CD8-positive, alpha-beta memory T cell (primary cell): ENCODE results near the gene RPS14. TPM values are rescaled to one million over a fixed set of nuclear protein-coding genes. Genes with fewer than 3 reads are reported as not detected.

Experiments
- CTCF ChIA-PET: fragments of 350-600 bp; sonication (Branson Sonifier 250); formaldehyde crosslinking; loops from one replicate; lab custom pipeline; 2021; ENCODE audit warnings: antibody characterized with exemption; lab: Charles Lee
- POLR2A ChIA-PET: fragments of 350-600 bp; sonication (Branson Sonifier 250); formaldehyde crosslinking; loops from one replicate; lab custom pipeline; 2021; ENCODE audit warnings: antibody characterized with exemption; lab: Charles Lee
- DNase-seq, 5 donors: peaks; one replicate each; pipeline versions ENCODE4 v3.0.0 to v3.0.0-alpha.2; 2020 to 2022; ENCODE audit warnings: mixed read lengths in 1 of 5
- H3K27ac ChIP-seq: one replicate; pipeline ENCODE4 v1.7.0; 2013; ENCODE audit warnings: low read depth, mild to moderate bottlenecking, low read length, moderate library complexity
- H3K27me3 ChIP-seq: 2 replicates; pipeline ENCODE4 v1.7.0; 2013; ENCODE audit warnings: low read length, mild to moderate bottlenecking; ENCODE audit not compliant: insufficient read depth, poor library complexity, severe bottlenecking
- H3K36me3 ChIP-seq: 2 replicates; pipeline ENCODE4 v1.7.0; 2013; ENCODE audit warnings: mild to moderate bottlenecking, low read length, moderate library complexity; ENCODE audit not compliant: insufficient read depth
- H3K4me1 ChIP-seq: 2 replicates; pipeline ENCODE4 v1.7.0; 2013; ENCODE audit warnings: mild to moderate bottlenecking, low read length, moderate library complexity; ENCODE audit not compliant: insufficient read depth
- H3K4me3 ChIP-seq: 2 replicates; pipeline ENCODE4 v1.7.0; 2013; ENCODE audit warnings: mild to moderate bottlenecking, low read length
- H3K9me3 ChIP-seq: 2 replicates; pipeline ENCODE4 v1.7.0; 2013; ENCODE audit warnings: mild to moderate bottlenecking, low read length
- H3K27ac Mint-ChIP-seq, 8 donors: one replicate each; pipeline ENCODE4 v1.8.0; 2020 to 2021; ENCODE audit warnings: mixed read lengths in 8 of 8, mild to moderate bottlenecking in 6 of 8, inconsistent platforms in 3 of 8, moderate library complexity in 3 of 8
- H3K27me3 Mint-ChIP-seq, 2 donors: one replicate each; pipeline ENCODE4 v1.8.0; 2020 to 2021; ENCODE audit warnings: mixed read lengths in 2 of 2, mild to moderate bottlenecking in 1 of 2, moderate library complexity in 1 of 2
- H3K36me3 Mint-ChIP-seq, 3 donors: one replicate each; pipeline ENCODE4 v1.8.0; 2020 to 2021; ENCODE audit warnings: mixed read lengths in 3 of 3, inconsistent platforms in 1 of 3, mild to moderate bottlenecking in 1 of 3
- H3K4me1 Mint-ChIP-seq, 3 donors: one replicate each; pipeline ENCODE4 v1.8.0; 2020 to 2021; ENCODE audit warnings: mixed read lengths in 3 of 3, inconsistent platforms in 1 of 3, mild to moderate bottlenecking in 1 of 3
- H3K4me3 Mint-ChIP-seq, 7 donors: one replicate each; pipeline ENCODE4 v1.8.0; 2020 to 2021; ENCODE audit warnings: mixed read lengths in 7 of 7, mild to moderate bottlenecking in 6 of 7, moderate library complexity in 4 of 7, inconsistent platforms in 2 of 7
- H3K9me3 Mint-ChIP-seq, 5 donors: one replicate each; pipeline ENCODE4 v1.8.0; 2020 to 2022; ENCODE audit warnings: mixed read lengths in 5 of 5, mild to moderate bottlenecking in 3 of 5, moderate library complexity in 2 of 5, inconsistent platforms in 1 of 5
- polyA plus RNA-seq: library from polyadenylated mRNA; unstranded; fragments of 300-500 nt; fragmentation: Illumina TruSeq; gene quantifications from one replicate; pipeline ENCODE4 v1.2.3, GENCODE V29; 2021
- total RNA-seq, 2 experiments: library from RNA; stranded (reverse); gene quantifications; one replicate each; pipeline ENCODE4 v1.2.3, GENCODE V29; 2021

RPS14 gene
- total and polyA plus RNA-seq, 3 experiments from 2014 or later, result 2,924 to 6,416 (median 3,007) TPM

- peaks cover 0 to 2% of the 10 kb centered on the region in 2 donors for H3K27me3 Mint-ChIP-seq
- H3K4me1 Mint-ChIP-seq, result peaks cover 15 to 17% (median 15%) of the 10 kb centered on the region in 3 donors
- peaks cover 37% of the 10 kb centered on the region for H3K36me3 ChIP-seq
- H3K27ac ChIP-seq, result no peak overlapping the region
- no peaks in the 10 kb centered on the region for H3K9me3 Mint-ChIP-seq
- peaks cover 7 to 58% (median 21%) of the 10 kb centered on the region in 3 donors for H3K36me3 Mint-ChIP-seq
- DNase-seq, result no peak
- no peak overlapping the region for H3K4me3 Mint-ChIP-seq
- POLR2A ChIA-PET, result no interaction called here
- H3K4me1 ChIP-seq, result peaks cover 8% of the 10 kb centered on the region
- no peaks in the 10 kb centered on the region for H3K9me3 ChIP-seq
- H3K4me3 ChIP-seq, result no peak overlapping the region
- peak overlapping the region in 3 of 8 donors; percentile 17 to 40 (median 30) for H3K27ac Mint-ChIP-seq
- CTCF ChIA-PET, result no interaction called here
- H3K27me3 ChIP-seq, result no peaks in the 10 kb centered on the region
These were observed 7.5 kb downstream of the RPS14 start for GRCh38 chr5:150441813-150442698.

GRCh38 chr5:150440948-150441812 lies 8.4 kb downstream of the RPS14 start:
- Histone ChIP-seq H3K27me3 (no peaks in the 10 kb centered on the region), H3K36me3 (peaks cover 28% of the 10 kb centered on the region), H3K27ac (no peak overlapping the region), H3K4me3 (no peak overlapping the region), H3K4me1 (peaks cover under 1% of the 10 kb centered on the region), H3K9me3 (no peaks in the 10 kb centered on the region)
- H3K27me3 Mint-ChIP-seq, result peaks cover 0 to 2% of the 10 kb centered on the region in 2 donors
- peaks cover 10 to 11% (median 10%) of the 10 kb centered on the region in 3 donors for H3K4me1 Mint-ChIP-seq
- peaks cover 2 to 49% (median 16%) of the 10 kb centered on the region in 3 donors for H3K36me3 Mint-ChIP-seq
- H3K9me3 Mint-ChIP-seq, result no peaks in the 10 kb centered on the region
- H3K27ac Mint-ChIP-seq, result peak overlapping the region in 4 of 8 donors; percentile 38 to 60 (median 47)
- CTCF ChIA-PET, result interaction anchor here (1.2 to 1.5 kb wide), 2 partner anchors 8 to 279 kb away, joined by 3 to 6 read pairs; partner anchors contain the start of gene RPS14
- POLR2A ChIA-PET, result no interaction called here
- H3K4me3 Mint-ChIP-seq, result no peak overlapping the region
- no peak for DNase-seq

GRCh38 chr5:150438873-150439546 lies 10.5 kb downstream of the RPS14 start:
- DNase-seq, result no peak
- Histone ChIP-seq H3K4me3 (no peak overlapping the region), H3K27me3 (no peaks in the 10 kb centered on the region), H3K36me3 (peaks cover 8% of the 10 kb centered on the region), H3K4me1 (peaks cover 3% of the 10 kb centered on the region), H3K9me3 (no peaks in the 10 kb centered on the region), H3K27ac (no peak overlapping the region)
- Mint-ChIP-seq H3K27ac (peak overlapping the region in 1 of 8 donors; percentile 78), H3K27me3 (peaks cover 0 to 2% of the 10 kb centered on the region in 2 donors), H3K9me3 (no peaks in the 10 kb centered on the region), H3K4me3 (no peak overlapping the region), H3K36me3 (peaks cover 0 to 28% (median 7%) of the 10 kb centered on the region in 3 donors), H3K4me1 (peaks cover 7 to 10% (median 8%) of the 10 kb centered on the region in 3 donors)
- POLR2A ChIA-PET, result interaction anchor here (0.6 kb wide), 1 partner anchor 173 kb away, joined by 6 read pairs; no protein-coding TSS in a partner anchor
- CTCF ChIA-PET, result interaction anchor here (1.0 to 1.6 kb wide), 3 partner anchors 11 to 93 kb away, joined by 3 to 6 read pairs (median 4); partner anchors contain the start of gene RPS14

DNA sequence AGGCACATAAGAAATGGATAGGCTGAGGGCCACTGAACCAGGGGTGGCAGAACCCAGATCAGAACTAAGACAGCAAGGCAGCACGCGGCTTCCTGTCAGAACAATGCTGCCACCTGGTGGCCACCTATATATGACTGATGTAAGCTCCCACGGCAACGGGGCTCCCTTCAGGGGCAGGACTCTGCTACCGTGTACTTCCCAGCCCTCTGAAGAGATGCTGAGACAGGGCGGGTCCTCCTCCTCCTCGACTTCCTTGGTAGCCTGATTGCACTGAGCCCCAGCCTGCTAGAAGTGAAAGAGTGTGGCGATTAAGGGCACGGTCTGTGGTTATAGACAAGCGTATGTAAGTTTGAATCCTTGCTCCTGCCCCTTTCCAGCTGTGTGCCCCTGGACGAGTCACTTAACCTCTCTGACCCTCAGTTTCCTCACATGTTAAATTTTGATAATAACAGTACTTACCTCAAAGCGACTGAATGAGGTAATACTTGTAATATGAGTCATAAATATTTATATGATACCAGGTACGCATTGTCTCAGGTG lies 13.3 kb downstream of the RPS14 start:
- H3K4me3 ChIP-seq, result no peak overlapping the region
- peak overlapping the region; percentile 8 to 94 (median 76) for H3K27ac Mint-ChIP-seq
- peaks cover 7 to 10% (median 8%) of the 10 kb centered on the region in 3 donors for H3K4me1 Mint-ChIP-seq
- no peak overlapping the region for H3K27ac ChIP-seq
- ChIA-PET POLR2A (interaction anchor here (0.8 to 1.2 kb wide), 3 partner anchors 13 to 26 kb away, joined by 3 to 6 read pairs (median 3); partner anchors contain the start of genes CD74 and RPS14), CTCF (interaction anchor here (0.5 to 2.5 kb wide), 18 partner anchors 8 to 277 kb away, joined by 3 to 12 read pairs (median 4); partner anchors contain the start of genes CD74 and RPS14)
- H3K4me3 Mint-ChIP-seq, result peak overlapping the region in 6 of 7 donors; percentile 39 to 76 (median 62)
- peak; percentile 80 to 91 (median 85) for DNase-seq
- H3K36me3 ChIP-seq, result no peaks in the 10 kb centered on the region
- H3K4me1 ChIP-seq, result peaks cover 3% of the 10 kb centered on the region
- peaks cover 0 to 4% (median 0%) of the 10 kb centered on the region in 3 donors for H3K36me3 Mint-ChIP-seq
- H3K9me3 ChIP-seq, result no peaks in the 10 kb centered on the region
- no peaks in the 10 kb centered on the region for H3K9me3 Mint-ChIP-seq
- no peaks in the 10 kb centered on the region for H3K27me3 ChIP-seq
- H3K27me3 Mint-ChIP-seq, result peaks cover 0 to 2% of the 10 kb centered on the region in 2 donors

DNA sequence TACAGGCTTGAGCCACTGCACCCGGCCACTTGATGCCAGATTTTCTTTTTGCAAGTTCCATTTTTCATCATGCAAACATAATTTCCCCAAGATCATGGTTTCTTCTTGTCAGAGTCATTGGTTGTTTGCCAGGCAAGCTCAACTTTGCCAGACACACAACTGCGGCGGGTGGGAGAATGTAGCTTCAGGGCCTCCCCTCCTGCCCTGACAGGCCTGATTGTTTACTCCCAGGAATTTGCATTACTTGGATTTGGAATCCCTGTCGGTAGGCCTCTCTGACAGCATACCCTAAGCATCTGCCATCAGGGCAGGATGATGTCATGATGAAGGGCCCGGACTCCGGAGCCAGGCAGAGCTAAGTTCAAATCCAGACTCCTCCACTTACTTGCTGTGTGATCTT lies 15.1 kb downstream of the RPS14 start:
- Mint-ChIP-seq H3K9me3 (no peaks in the 10 kb centered on the region), H3K4me3 (no peak overlapping the region), H3K27ac (no peak overlapping the region), H3K36me3 (no peaks in the 10 kb centered on the region), H3K27me3 (peaks cover 0 to 2% of the 10 kb centered on the region in 2 donors), H3K4me1 (peaks cover 7 to 10% (median 8%) of the 10 kb centered on the region in 3 donors)
- ChIA-PET CTCF (interaction anchor here (1.3 to 2.5 kb wide), 3 partner anchors 16 to 273 kb away, joined by 3 to 11 read pairs (median 6); partner anchors contain the start of gene RPS14), POLR2A (no interaction called here)
- Histone ChIP-seq H3K4me3 (no peak overlapping the region), H3K9me3 (no peaks in the 10 kb centered on the region), H3K27ac (no peak overlapping the region), H3K36me3 (no peaks in the 10 kb centered on the region), H3K27me3 (no peaks in the 10 kb centered on the region), H3K4me1 (peaks cover 3% of the 10 kb centered on the region)
- no peak for DNase-seq

DNA sequence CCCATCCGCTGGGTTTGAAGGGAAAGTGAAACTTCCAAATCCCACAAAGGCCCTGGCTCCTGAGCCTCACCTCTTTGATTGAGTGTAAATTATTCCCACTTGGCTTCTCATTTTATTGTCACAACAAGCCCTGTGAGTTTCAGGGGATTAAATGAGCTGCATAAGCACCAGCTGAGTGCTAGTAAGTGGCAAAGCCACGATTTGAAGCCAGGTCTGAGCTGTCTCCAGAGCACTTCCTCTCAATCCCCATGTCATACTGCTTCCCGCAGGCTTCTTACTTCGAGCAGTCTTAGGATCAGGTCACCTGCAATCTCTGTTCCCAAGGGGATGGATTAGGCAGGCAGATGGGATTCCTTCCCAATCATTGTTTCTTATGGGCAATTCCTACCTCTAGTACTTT lies 18.0 kb downstream of the RPS14 start:
- H3K27ac Mint-ChIP-seq, result peak overlapping the region in 1 of 8 donors; percentile 4
- peaks cover 7 to 8% (median 7%) of the 10 kb centered on the region in 3 donors for H3K4me1 Mint-ChIP-seq
- H3K4me1 ChIP-seq, result peaks cover 3% of the 10 kb centered on the region
- ChIA-PET POLR2A (no interaction called here), CTCF (interaction anchor here (3.2 kb wide), 1 partner anchor 33 kb away, joined by 10 read pairs; no protein-coding TSS in a partner anchor)
- no peaks in the 10 kb centered on the region for H3K36me3 ChIP-seq
- H3K27me3 ChIP-seq, result no peaks in the 10 kb centered on the region
- no peak overlapping the region for H3K4me3 ChIP-seq
- H3K36me3 Mint-ChIP-seq, result peaks cover 0 to 2% (median 0%) of the 10 kb centered on the region in 3 donors
- no peak overlapping the region for H3K27ac ChIP-seq
- no peaks in the 10 kb centered on the region for H3K9me3 Mint-ChIP-seq
- no peak overlapping the region for H3K4me3 Mint-ChIP-seq
- no peaks in the 10 kb centered on the region for H3K9me3 ChIP-seq
- no peak for DNase-seq
- H3K27me3 Mint-ChIP-seq, result peaks cover 4 to 7% of the 10 kb centered on the region in 2 donors

- Histone ChIP-seq H3K36me3 (no peaks in the 10 kb centered on the region), H3K9me3 (no peaks in the 10 kb centered on the region), H3K4me3 (no peak overlapping the region), H3K27ac (no peak overlapping the region), H3K27me3 (no peaks in the 10 kb centered on the region), H3K4me1 (peaks cover 3% of the 10 kb centered on the region)
- Mint-ChIP-seq H3K4me3 (no peak overlapping the region), H3K36me3 (peaks cover 0 to 2% (median 0%) of the 10 kb centered on the region in 3 donors), H3K27ac (no peak overlapping the region), H3K4me1 (peaks cover 3 to 4% (median 3%) of the 10 kb centered on the region in 3 donors), H3K27me3 (peaks cover 4 to 7% of the 10 kb centered on the region in 2 donors), H3K9me3 (no peaks in the 10 kb centered on the region)
- no peak for DNase-seq
- ChIA-PET CTCF (interaction anchor here (3.2 kb wide), 1 partner anchor 33 kb away, joined by 10 read pairs; no protein-coding TSS in a partner anchor), POLR2A (no interaction called here)
These were observed 18.5 kb downstream of the RPS14 start for GRCh38 chr5:150431048-150431447.
